Measurements from ENCODE around the gene SERTAD4. TPM values are rescaled to one million over a fixed set of nuclear protein-coding genes. Genes with fewer than 3 reads are reported as not detected.

Gene SERTAD4
- total RNA-seq, 1 experiment from 2014 or later = 8.0 TPM

- H3K27ac ChIP-seq (ENCODE audit: low read depth, low read length, poor library complexity, severe bottlenecking) = no peak overlapping the region
- no peaks in the 10 kb centered on the region for H3K9me3 ChIP-seq (ENCODE audit: low read depth, low read length, poor library complexity, severe bottlenecking)
- H3K27me3 ChIP-seq (replicated peaks; ENCODE audit: insufficient read depth, low read depth, low read length, poor library complexity) = no peaks in the 10 kb centered on the region
- intact Hi-C loops (cut with micrococcal nuclease; ENCODE audit: unreplicated experiment) = no loop called here
- no peak overlapping the region for H3K4me3 ChIP-seq (ENCODE audit: low read depth, low read length, poor library complexity, severe bottlenecking)
- BruUV-seq (replicated peaks) = no TSS peak
- peaks cover 40% of the 10 kb centered on the region for H3K4me1 ChIP-seq (ENCODE audit: insufficient read depth, low read length, poor library complexity, severe bottlenecking)
- TF ChIP-seq EZH2 (IDR thresholded peaks at IDR 0.05; ENCODE audit: borderline replicate concordance, low read depth, low read length, poor library complexity, severe bottlenecking) = no peak
- no peak for TF ChIP-seq CTCF (conservative IDR thresholded peaks at IDR 0.05; ENCODE audit: low read depth, low read length)
- no peak for DNase-seq (ENCODE audit: low spot score)
- no peaks in the 10 kb centered on the region for H3K36me3 ChIP-seq (ENCODE audit: insufficient read depth, low read length, poor library complexity, severe bottlenecking)
- ChIA-PET CTCF (no interaction called here), POLR2A (ENCODE audit: low non-redundant PET) (no interaction called here)
These were observed 56.7 kb downstream of the SERTAD4 start for GRCh38 chr1:210289248-210289647.

DNA sequence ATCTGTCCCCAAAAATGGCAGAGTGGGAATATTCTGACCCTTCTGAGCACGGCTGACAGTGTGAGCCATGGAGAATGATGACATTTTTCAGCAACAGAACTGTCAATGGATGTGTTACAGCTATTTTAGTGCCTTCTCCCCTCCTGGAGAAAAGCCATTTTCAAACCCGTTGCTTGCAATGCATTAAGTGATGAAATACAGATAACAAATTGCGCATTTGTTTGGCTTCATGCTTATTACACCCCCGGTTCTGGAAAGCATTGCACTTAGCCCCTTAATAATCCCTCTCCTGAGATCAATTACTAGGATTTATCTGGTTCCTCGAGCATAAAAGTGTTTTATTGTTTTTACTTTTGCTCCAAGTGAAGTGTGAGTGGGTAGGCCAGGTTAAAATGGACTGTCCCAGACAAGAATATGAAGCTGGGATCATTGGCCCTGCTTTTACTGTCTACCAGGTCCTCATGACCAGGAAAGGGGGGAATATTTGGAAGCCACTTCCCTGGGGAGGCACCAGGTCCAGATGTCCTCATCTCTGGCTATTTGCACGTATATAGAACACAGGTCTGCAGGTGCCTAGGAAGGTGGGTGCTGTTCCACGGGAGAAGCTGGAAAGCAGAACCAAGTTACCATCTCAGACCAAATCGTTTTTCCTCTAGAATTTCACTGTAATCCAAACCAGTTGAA lies 58.6 kb downstream of the SERTAD4 start:
- CTCF ChIA-PET = interaction anchor here (0.7 to 0.9 kb wide), 2 partner anchors 40 to 89 kb away, joined by 14 to 26 read pairs; no protein-coding TSS in a partner anchor
- Histone ChIP-seq H3K36me3 (ENCODE audit: insufficient read depth, low read length, poor library complexity, severe bottlenecking) (no peaks in the 10 kb centered on the region), H3K27ac (ENCODE audit: low read depth, low read length, poor library complexity, severe bottlenecking) (peak overlapping the region; percentile 94), H3K4me1 (ENCODE audit: insufficient read depth, low read length, poor library complexity, severe bottlenecking) (peaks cover 58% of the 10 kb centered on the region), H3K27me3 (replicated peaks; ENCODE audit: insufficient read depth, low read depth, low read length, poor library complexity) (no peaks in the 10 kb centered on the region), H3K9me3 (ENCODE audit: low read depth, low read length, poor library complexity, severe bottlenecking) (no peaks in the 10 kb centered on the region), H3K4me3 (ENCODE audit: low read depth, low read length, poor library complexity, severe bottlenecking) (no peak overlapping the region)
- intact Hi-C loops (cut with micrococcal nuclease; ENCODE audit: unreplicated experiment) = loop anchor here (5.0 kb wide), 2 partner anchors 39 to 54 kb away; no protein-coding TSS in a partner anchor
- peak; percentile 54 for DNase-seq (ENCODE audit: low spot score)
- no TSS peak for BruUV-seq (replicated peaks)
- POLR2A ChIA-PET (ENCODE audit: low non-redundant PET) = interaction anchor here (0.6 kb wide), 1 partner anchor 51 kb away, joined by 3 read pairs; no protein-coding TSS in a partner anchor
- TF ChIP-seq EZH2 (IDR thresholded peaks at IDR 0.05; ENCODE audit: borderline replicate concordance, low read depth, low read length, poor library complexity, severe bottlenecking) (no peak), CTCF (conservative IDR thresholded peaks at IDR 0.05; ENCODE audit: low read depth, low read length) (no peak)

DNA sequence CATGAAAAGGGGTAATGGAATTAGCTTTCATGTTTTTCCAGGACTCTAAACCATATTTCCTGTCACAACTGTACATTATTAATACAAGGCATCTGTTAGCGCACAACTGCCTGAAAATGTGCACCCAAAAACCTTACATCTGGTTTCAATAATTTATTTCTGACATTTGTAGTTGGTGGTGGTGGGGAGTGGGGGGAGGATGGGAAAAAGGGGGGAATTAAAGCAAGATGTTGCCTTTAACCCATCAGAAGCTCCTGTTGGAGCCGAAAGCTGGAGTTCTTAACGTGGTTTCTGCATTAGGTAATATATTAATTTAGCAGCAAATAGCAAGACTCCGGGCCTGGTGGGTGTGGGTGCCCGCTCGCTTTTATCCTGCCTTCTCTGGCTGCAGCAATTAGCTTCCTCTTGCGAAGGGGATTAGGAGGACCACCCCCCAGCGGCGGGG lies 59.2 kb downstream of the SERTAD4 start:
- intact Hi-C loops (cut with micrococcal nuclease; ENCODE audit: unreplicated experiment) = loop anchor here (5.0 kb wide), 2 partner anchors 40 to 55 kb away; no protein-coding TSS in a partner anchor
- Histone ChIP-seq H3K9me3 (ENCODE audit: low read depth, low read length, poor library complexity, severe bottlenecking) (no peaks in the 10 kb centered on the region), H3K36me3 (ENCODE audit: insufficient read depth, low read length, poor library complexity, severe bottlenecking) (no peaks in the 10 kb centered on the region), H3K27ac (ENCODE audit: low read depth, low read length, poor library complexity, severe bottlenecking) (peak overlapping the region; percentile 94), H3K4me3 (ENCODE audit: low read depth, low read length, poor library complexity, severe bottlenecking) (peak overlapping the region; percentile 47), H3K27me3 (replicated peaks; ENCODE audit: insufficient read depth, low read depth, low read length, poor library complexity) (no peaks in the 10 kb centered on the region), H3K4me1 (ENCODE audit: insufficient read depth, low read length, poor library complexity, severe bottlenecking) (peaks cover 58% of the 10 kb centered on the region)
- ChIA-PET CTCF (interaction anchor here (0.7 to 0.9 kb wide), 2 partner anchors 41 to 90 kb away, joined by 14 to 26 read pairs; no protein-coding TSS in a partner anchor), POLR2A (ENCODE audit: low non-redundant PET) (interaction anchor here (0.6 kb wide), 1 partner anchor 52 kb away, joined by 3 read pairs; no protein-coding TSS in a partner anchor)
- BruUV-seq (replicated peaks) = no TSS peak
- TF ChIP-seq EZH2 (IDR thresholded peaks at IDR 0.05; ENCODE audit: borderline replicate concordance, low read depth, low read length, poor library complexity, severe bottlenecking) (no peak), CTCF (conservative IDR thresholded peaks at IDR 0.05; ENCODE audit: low read depth, low read length) (no peak)
- peak; percentile 89 for DNase-seq (ENCODE audit: low spot score)
